Retina (tissue), 1 donor: ENCODE data around the gene ASCC1.
"Not testable (repeated sequence)": the region's sequence is repeated elsewhere in the genome, so short reads cannot be mapped to it uniquely, and the experiment has no call there.

Experiments used
- DNase-seq: peaks from one replicate; pipeline ENCODE4 v3.0.0-alpha.2; 2016

The ASCC1 gene

GRCh38 chr10:72215611-72216549, at the start of gene ASCC1, which contains the start of gene ANAPC16:
Gene ASCC1, minus strand, starts transcription at chr10:72216276. Its CDS starts 2,978 bp downstream, at chr10:72213298.
Gene ANAPC16, plus strand, starts transcription at chr10:72216012. Its CDS starts 7,903 bp downstream, at chr10:72223915.
- peak; percentile 99 for DNase-seq

GRCh38 chr10:72265508-72265907, 49.4 kb upstream of the ASCC1 start:
- peak; percentile 6 for DNase-seq

- no peak for DNase-seq
Observed at GRCh38 chr10:72264536-72264935, 48.5 kb upstream of the ASCC1 start.

GRCh38 chr10:72263613-72264241, 47.7 kb upstream of the ASCC1 start:
- no peak for DNase-seq

GRCh38 chr10:72261784-72262404, 45.8 kb upstream of the ASCC1 start:
- DNase-seq: no peak

- peak; percentile 95 for DNase-seq
Observed at GRCh38 chr10:72260976-72261783, 45.1 kb upstream of the ASCC1 start.

- DNase-seq: no peak
Observed at GRCh38 chr10:72260239-72260975, 44.3 kb upstream of the ASCC1 start.

GRCh38 chr10:72259491-72260238, 43.6 kb upstream of the ASCC1 start:
- DNase-seq: no peak

GRCh38 chr10:72258617-72259016, 42.5 kb upstream of the ASCC1 start:
- DNase-seq: no peak

GRCh38 chr10:72257051-72257892, 41.2 kb upstream of the ASCC1 start:
- peak; percentile 18 for DNase-seq

- no peak for DNase-seq
Observed at GRCh38 chr10:72255977-72256729, 40.1 kb upstream of the ASCC1 start.

- DNase-seq: peak; percentile 86
Observed at GRCh38 chr10:72254813-72255568, 38.9 kb upstream of the ASCC1 start.

- peak; percentile 1 for DNase-seq
Observed at GRCh38 chr10:72253578-72253977, 37.5 kb upstream of the ASCC1 start.

GRCh38 chr10:72252972-72253371, 36.9 kb upstream of the ASCC1 start:
- no peak for DNase-seq

GRCh38 chr10:72251635-72252034, 35.6 kb upstream of the ASCC1 start:
- DNase-seq: no peak

- DNase-seq: no peak
Observed at GRCh38 chr10:72250666-72251065, 34.6 kb upstream of the ASCC1 start.

- not testable (repeated sequence) for DNase-seq
Observed at GRCh38 chr10:72249176-72249862, 33.2 kb upstream of the ASCC1 start.
